GM21576 (cell line): ENCODE data around the gene MOXD1.
"Not testable (repeated sequence)": the region's sequence is repeated elsewhere in the genome, so short reads cannot be mapped to it uniquely, and the experiment has no call there.

ENCODE experiments used
- ATAC-seq: cut with Tn5 transposase; IDR thresholded peaks from one replicate; pipeline ENCODE4 v1.9.1; 2021; ENCODE audit warnings: mild to moderate bottlenecking, moderate library complexity; ENCODE audit not compliant: unreplicated experiment

The MOXD1 gene

DNA sequence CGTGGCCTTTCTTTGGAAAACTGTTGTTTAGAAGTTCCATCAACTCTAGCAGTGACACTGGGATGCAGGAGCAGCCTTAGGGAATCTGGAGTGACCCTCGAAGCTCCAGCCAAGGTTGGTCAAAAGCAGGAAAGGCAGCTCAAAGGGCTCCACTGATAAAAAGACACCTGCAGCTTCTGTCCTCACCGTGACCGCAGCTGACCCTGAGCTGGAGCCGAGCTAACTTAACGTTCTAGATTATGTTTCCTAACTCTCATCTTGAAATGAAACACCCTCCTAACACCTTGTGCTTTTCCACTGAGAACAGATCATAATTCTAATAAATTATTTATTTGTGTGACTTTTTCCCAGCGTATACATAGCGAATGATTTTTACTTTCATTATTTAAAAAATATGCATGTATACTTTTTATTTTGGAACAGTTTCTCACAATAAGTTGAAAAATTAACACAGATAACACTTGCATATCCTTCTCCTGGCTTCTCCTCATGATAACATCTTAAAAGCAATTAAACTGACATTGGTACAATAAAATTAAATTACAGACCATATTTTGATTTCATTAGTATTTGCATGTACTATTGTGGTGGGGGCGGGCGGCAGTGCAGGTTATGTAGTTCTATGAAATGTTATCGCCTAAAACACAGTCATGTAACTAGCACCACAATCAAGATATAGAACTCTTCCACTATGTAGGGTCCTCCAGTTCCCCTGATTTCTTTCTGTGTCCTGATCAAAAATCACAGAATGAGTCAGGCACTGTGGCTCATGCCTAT lies 116.1 kb downstream of the MOXD1 start:
- ATAC-seq: no peak

DNA sequence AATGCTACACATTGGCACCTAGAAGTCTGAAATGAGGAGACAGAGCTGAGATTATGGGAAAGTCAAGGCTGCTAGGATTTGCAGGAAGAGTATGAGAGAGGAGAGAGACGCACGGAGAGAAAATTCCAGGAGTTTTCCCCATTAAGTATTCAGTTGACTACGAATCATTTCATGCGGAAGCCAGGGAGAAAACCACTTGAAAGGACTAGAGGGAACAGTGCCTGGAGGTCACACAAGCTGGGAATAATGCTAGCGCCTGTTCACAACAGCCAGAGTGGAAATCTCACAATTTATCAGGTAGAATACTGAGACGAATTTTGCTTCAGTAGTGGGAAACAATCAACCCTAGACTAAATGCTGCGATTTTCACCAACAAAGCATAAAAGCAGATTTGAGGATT lies 118.6 kb downstream of the MOXD1 start:
- no peak for ATAC-seq

- ATAC-seq: no peak
Observed at GRCh38 chr6:132280436-132280835, 120.8 kb downstream of the MOXD1 start.

DNA sequence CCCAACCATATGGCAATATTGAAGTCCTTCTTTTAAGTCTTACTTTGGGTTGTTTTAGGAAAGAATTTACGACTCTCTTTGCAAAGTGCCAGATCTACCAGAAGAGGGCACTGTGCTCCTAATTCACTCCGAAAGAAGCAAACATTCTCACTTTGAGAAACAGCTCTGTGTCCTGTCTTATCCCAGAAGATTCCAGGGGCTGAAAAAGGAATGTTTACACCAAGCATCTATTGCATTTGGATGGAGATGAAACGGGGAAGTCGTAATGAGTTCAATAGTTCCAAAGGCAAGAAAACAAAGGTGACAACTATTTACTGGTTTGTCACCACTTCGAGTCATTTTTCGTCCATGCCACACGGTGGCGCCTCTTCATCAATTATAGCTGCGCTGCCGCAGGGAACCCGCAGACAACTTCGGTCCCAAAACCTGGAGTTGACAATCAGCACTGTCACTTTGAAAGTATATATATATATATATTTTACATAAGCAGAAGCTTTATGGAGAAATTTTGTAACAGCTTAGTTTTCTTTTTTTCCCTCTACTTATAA lies 121.6 kb downstream of the MOXD1 start:
- ATAC-seq: peak; percentile 90

DNA sequence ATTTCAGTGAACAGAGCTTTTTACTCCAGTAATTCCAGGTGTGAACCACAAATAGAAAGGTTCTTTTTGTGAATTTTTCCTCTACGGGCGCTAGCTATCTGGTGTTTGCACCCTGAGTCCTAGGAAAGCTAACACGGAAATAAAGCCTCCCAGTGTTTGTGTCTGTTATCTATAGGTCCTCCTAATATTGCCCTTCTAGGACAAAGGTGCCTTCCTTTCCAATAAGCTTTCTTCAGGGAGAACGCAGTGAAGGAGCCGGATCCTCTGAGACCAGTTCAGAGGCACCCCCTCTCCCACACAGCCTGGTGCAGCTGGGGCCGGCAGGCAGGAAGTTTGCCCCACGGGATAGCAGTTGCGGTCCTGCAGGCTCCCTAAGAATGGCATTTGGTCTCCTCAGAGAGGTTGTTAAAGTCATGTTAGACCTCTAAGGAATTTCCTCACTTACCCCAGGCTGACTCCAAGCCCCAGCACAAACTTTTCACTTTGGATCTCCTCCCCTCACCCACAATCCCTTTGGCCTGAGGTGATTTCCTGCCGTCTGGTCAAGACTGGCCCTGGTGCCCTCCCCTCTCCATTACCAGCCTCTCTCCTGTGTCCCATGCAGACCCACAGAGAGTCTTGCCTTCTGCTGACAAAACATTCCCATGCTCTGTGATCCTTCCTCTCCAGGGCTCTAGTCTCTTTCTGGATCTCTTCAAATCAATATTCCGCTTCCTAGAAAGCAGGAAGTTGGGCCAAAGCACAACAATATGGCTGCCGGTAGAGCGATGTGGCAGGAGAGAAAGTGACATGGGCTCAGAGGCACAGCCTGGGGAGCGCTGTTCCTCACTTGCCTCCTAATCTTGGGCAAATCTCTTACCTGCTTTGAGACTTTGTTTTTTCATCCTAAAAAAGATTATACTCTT lies 126.0 kb downstream of the MOXD1 start:
- no peak for ATAC-seq

DNA sequence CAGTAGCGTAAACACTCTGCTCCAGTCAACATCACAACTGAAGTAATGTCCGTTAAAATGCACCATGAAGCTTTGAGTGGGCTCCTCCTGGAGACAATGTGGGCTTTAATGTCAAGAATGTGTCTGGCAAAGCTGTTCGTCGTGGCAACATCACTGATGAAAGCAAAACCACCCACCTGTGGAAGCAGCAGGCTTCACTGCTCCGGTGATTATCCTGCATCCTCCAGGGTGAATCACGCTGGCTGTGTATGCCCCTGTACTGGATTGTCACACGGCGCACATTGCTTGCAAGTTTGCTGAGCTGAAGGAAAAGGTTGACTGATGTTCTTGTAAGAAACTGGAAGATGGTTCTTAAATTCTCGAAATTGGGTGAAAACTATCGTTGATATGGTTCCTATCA lies 128.5 kb downstream of the MOXD1 start:
- no peak for ATAC-seq

- ATAC-seq: no peak
Observed at GRCh38 chr6:132270726-132271402, 130.4 kb downstream of the MOXD1 start.

GRCh38 chr6:132268666-132269065 lies 132.6 kb downstream of the MOXD1 start:
- ATAC-seq: not testable (repeated sequence)

GRCh38 chr6:132268209-132268608 lies 133.1 kb downstream of the MOXD1 start:
- ATAC-seq: no peak

GRCh38 chr6:132265451-132266097 lies 135.7 kb downstream of the MOXD1 start:
- no peak for ATAC-seq

GRCh38 chr6:132264021-132264500 lies 137.2 kb downstream of the MOXD1 start:
- no peak for ATAC-seq

DNA sequence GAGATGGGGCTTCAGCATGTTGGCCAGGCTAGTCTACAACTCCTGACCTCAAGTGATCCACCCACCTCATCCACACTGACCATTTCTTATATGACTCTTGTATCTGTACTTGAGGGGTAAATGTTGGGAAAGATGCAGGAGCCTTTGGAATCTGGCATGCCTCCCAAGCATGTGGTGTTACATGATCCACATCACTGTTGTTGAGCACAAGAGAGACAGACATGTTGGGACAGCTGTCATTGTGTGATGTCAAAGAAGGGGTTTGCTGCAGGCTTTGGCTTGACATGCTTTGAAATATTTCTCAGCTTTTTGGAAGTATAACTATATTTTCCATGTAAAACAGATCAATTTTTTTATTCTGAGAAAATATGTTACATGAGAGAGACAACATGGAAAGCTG lies 139.9 kb downstream of the MOXD1 start:
- ATAC-seq: no peak

DNA sequence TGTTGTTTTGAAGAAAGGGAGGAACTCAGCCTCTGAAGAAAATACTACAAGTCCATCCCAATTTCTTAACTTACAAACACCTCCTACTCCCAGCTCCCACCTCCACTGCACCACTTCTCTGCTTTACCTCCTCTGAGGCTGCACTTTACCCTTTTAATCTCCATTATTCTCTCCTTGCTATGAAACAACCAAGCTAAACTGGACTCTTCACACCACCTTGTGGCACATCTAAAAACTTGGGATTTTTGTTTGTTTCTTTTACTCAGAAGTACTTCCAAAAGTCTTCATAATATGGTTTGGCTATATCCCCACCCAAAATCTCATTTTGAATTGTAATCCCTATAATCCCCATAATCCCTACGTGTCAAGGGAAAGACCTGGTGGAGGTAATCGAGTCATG lies 142.2 kb downstream of the MOXD1 start:
- no peak for ATAC-seq

GRCh38 chr6:132257561-132257960 lies 143.7 kb downstream of the MOXD1 start:
- no peak for ATAC-seq

- ATAC-seq: no peak
Observed at GRCh38 chr6:132256457-132256856, 144.8 kb downstream of the MOXD1 start.

DNA sequence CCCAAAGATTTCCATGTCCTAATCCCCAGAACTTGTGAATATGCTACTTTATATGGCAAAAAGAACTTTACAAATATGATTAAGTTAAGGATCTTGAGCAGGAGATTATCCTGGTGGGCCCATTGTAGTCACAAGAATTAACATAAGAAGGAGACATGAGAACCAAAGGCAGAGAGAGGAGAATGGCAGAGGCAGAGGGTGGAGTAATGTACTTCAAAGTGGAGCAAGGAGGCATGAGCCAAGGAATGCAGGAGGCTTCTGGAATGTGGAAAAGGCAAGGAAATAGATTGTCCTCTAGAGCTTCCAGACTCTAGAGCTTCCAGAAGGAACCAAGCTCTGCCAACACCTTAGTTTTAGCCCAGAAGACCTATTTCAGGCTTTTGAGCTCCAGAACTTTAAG lies 147.4 kb downstream of the MOXD1 start:
- no peak for ATAC-seq

- no peak for ATAC-seq
Observed at GRCh38 chr6:132253211-132253610, 148.1 kb downstream of the MOXD1 start.

- ATAC-seq: no peak
Observed at GRCh38 chr6:132252113-132252512, 149.2 kb downstream of the MOXD1 start.

GRCh38 chr6:132251711-132252110 lies 149.6 kb downstream of the MOXD1 start:
- no peak for ATAC-seq

DNA sequence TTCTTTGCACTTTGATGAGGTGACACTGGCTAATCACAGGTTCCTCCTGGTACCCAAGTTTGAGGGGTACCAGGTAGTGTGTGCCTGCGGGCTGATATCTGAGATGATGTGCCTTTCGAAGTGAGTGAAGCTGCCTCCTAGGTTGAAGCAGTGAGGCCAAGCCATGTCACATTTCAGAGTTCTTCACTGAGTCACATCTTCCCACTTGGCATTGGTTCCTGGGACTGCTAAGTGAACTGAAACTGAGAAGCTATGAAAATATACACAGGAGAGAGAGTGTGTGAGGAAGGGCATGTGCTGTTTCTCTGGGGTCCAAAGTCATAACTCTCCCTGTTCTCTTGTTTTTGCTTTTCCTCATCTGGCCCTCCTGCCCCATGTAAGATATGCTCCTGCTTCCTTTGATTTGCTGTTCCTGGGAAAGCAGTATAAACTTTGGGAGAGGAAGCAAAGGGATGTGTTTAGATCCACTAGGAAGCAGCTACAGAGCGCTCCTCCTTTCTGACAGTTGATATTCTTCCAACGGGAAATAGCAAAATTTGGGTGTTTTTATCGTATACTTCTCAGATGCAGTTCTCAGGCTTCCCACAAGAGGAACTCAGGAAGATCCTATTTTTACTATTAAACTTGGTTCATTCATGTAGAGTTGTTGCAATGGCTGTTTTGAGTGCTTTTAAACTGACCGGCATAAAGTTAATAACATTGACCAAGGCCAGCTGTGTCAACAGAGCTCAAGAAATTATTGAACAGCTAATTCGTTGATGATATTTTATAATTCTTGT lies 153.7 kb downstream of the MOXD1 start:
- no peak for ATAC-seq
